NB4 (cell line): ENCODE results near the gene ASB18.

Experiments
- DNase-seq: peaks from one replicate; pipeline ENCODE4 v3.0.0; 2010; ENCODE audit warnings: low read depth
- H3K4me3 ChIP-seq: one replicate; pipeline ENCODE4 v1.5.1; 2011; ENCODE audit warnings: mild to moderate bottlenecking, low read depth, low read length, moderate library complexity
- MYC ChIP-seq: IDR thresholded peaks from 2 replicates; pipeline ENCODE4 v1.6.1; 2011; ENCODE audit warnings: low read depth, low read length
- POLR2A ChIP-seq: IDR thresholded peaks from 2 replicates; pipeline ENCODE4 v1.6.1; 2011; ENCODE audit warnings: mild to moderate bottlenecking; ENCODE audit not compliant: insufficient read length; ENCODE audit errors: extremely low read depth
- TF ChIP-seq, protein P1 (sequence below): IDR thresholded peaks from 2 replicates; pipeline ENCODE4 v1.6.1; 2011; ENCODE audit warnings: low read depth, low read length
- TF ChIP-seq, protein P2 (sequence below): IDR thresholded peaks from one replicate; pipeline ENCODE4 v1.5.1; 2012; ENCODE audit warnings: low read depth, low read length

The ASB18 gene

DNA sequence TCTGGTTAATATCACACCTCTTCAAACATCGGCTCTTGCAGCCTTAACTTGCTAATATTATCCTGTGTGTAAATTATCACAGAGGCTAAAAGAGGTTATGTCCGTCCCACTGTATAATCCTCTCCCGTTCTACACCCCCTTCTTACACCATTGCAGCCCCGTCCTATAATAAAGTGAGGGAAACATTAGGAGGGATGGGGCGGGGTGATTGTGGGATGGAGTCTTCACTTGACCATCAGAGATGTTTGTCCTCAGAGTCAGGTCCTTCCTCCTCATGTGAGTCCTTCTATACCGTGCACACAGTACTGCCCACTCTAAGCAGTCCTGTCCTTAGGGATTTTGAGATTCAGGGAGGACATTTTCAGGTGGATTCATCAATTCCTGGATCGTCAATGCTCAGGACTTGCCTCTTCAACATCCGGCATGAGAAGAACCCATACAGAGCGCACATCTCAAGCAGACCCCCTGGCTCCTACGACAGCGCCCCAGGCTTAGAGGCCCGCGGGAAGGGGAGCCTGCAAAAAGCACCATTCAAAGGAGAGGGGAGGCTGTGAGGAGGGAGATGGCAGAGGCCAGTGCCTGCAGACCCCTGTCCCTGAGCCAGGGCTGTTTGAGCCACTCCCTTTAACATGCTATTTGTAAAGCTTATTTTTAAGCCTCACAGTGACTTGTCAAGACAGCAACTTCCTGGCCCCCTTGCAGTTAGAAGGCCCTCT, 42.8 kb upstream of the ASB18 start:
- no peak overlapping the region for H3K4me3 ChIP-seq
- TF ChIP-seq, protein P1, sequence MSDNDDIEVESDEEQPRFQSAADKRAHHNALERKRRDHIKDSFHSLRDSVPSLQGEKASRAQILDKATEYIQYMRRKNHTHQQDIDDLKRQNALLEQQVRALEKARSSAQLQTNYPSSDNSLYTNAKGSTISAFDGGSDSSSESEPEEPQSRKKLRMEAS: no peak
- TF ChIP-seq, protein P2, sequence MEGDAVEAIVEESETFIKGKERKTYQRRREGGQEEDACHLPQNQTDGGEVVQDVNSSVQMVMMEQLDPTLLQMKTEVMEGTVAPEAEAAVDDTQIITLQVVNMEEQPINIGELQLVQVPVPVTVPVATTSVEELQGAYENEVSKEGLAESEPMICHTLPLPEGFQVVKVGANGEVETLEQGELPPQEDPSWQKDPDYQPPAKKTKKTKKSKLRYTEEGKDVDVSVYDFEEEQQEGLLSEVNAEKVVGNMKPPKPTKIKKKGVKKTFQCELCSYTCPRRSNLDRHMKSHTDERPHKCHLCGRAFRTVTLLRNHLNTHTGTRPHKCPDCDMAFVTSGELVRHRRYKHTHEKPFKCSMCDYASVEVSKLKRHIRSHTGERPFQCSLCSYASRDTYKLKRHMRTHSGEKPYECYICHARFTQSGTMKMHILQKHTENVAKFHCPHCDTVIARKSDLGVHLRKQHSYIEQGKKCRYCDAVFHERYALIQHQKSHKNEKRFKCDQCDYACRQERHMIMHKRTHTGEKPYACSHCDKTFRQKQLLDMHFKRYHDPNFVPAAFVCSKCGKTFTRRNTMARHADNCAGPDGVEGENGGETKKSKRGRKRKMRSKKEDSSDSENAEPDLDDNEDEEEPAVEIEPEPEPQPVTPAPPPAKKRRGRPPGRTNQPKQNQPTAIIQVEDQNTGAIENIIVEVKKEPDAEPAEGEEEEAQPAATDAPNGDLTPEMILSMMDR: no peak
- TF ChIP-seq POLR2A (no peak), MYC (no peak)
- DNase-seq: no peak

DNA sequence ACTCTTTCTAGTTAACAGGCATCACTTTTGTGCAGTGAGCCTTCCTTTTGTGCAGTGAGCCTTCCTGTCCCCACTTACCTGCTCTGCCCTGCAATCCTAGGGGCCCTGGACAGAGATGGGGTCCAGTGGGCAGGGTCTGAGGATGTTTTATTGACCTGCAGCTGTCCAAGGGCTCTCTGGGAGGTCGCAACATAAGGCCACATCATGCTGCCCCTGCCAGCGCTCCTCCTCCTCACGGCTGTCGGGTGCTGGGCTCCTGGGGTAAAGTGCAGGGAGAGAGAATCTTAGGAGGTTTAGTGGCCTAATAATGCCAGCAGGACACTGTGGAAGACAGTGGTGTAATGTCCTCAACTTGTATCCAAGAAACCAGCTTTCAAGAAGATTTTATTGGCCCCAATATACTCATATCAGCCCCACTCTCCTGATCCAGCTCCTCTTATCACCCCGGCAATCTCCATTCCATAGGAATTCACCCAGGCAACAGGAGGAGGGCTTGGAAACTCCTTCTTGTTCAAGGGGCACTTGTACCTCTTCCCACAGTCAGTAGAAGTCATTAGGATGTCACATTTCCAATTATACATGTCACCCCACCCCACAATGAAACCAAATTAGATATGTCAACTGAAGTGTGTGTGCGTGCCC, 41.9 kb upstream of the ASB18 start:
- DNase-seq: no peak
- TF ChIP-seq MYC (no peak), POLR2A (no peak)
- TF ChIP-seq, protein P2: no peak
- TF ChIP-seq, protein P1: no peak

DNA sequence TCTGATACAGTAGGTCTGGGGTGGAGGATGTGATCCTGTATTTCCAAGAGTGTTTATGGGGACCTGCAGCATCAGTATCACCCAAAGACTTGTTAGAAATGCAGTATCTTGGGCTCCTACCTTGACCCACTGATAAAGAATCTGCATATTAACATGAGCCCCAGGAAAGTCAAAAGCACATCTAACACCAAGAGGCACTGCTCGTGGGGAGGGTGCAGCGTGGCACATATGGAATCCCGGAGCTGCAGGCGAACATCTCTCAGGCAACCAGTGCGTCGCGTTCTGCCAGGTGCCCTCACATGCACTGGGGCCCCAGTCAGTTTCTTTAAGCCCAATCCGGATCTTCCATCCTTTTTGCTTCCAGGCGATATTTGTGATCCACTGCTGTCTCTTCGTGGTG, 41.3 kb upstream of the ASB18 start:
- no peak for DNase-seq
- H3K4me3 ChIP-seq: no peak overlapping the region
- TF ChIP-seq, protein P2: no peak
- TF ChIP-seq MYC (no peak), POLR2A (no peak)
- TF ChIP-seq, protein P1: no peak

More for the DNA sequence above, 41.9 kb upstream of the ASB18 start:
- no peak overlapping the region for H3K4me3 ChIP-seq

DNA sequence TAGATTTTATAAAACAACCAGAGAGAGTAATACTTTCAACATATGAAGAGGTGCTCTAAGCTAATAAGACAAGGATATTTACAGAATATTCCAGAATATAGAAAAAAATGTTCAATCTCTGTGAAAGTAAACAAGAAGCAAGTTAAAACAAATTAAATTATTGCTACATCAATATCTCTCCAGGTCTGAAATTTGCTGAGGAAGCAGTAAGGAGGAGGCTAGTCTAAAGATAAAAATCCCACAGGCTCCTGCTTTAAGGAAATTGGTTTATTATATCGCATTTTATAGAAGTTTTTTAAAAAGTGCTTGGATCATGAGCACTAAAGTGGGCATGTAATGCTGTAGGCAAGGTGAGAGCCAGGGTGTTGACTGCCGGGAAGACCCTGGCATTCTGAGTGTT, 39.7 kb upstream of the ASB18 start:
- H3K4me3 ChIP-seq: no peak overlapping the region
- TF ChIP-seq POLR2A (no peak), MYC (no peak)
- TF ChIP-seq, protein P1: no peak
- TF ChIP-seq, protein P2: no peak
- DNase-seq: no peak

DNA sequence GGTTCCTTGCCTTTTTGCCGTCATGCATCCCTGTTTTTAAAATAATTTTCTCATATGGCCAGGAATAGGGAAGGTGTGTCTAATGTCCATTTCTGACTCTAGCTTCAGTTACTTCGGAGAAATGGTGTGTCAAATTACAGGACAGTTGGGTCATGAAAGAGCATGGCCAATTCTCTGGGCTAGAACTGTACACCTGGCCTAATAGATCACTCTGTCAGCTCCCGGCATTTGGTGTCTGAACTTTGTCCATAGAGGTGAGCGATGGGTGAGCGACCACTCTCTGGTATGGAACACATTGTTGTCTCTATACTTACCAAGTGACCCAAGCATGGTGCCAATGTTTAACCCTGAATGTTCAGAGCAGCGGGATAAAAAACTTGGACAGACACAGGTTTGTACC, 38.3 kb upstream of the ASB18 start:
- TF ChIP-seq POLR2A (no peak), MYC (no peak)
- TF ChIP-seq, protein P1: no peak
- TF ChIP-seq, protein P2: no peak
- no peak overlapping the region for H3K4me3 ChIP-seq
- no peak for DNase-seq
